HG03520 (cell line): ENCODE results near the gene IFNAR2.

Source experiments
- ATAC-seq: cut with Tn5 transposase; IDR thresholded peaks from one replicate; pipeline ENCODE4 v1.9.1; 2021; ENCODE audit warnings: mild to moderate bottlenecking, moderate library complexity; ENCODE audit not compliant: unreplicated experiment

Gene IFNAR2

GRCh38 chr21:33229784-33230544 lies at the start of gene IFNAR2:
TSS of gene IFNAR2 (plus strand) at chr21:33229938. CDS start at chr21:33241923, 11,985 bp downstream.
- ATAC-seq, result peak; percentile 64

- ATAC-seq, result no peak
Measured at GRCh38 chr21:33185852-33186251, 43.9 kb upstream of the IFNAR2 start.

DNA sequence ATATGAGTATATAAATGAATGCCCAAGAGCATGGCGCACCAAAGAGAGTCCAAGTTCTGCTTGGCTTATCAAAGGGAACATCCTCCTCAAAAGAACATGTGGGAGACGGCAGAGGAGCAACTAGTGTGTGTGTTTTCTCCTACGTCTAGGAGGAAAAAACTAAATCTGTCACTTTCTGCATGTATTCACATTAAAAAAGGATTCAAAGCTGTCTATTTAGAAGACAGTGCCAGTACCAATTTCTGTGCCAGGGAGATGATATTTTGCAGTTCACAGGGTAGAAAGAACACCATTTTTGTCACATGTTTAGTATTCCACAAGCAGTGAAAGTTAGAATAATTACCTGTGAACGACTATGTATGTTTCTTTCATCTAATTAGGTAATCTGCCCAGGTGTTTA lies 42.5 kb upstream of the IFNAR2 start:
- ATAC-seq, result no peak

GRCh38 chr21:33189237-33189636 lies 40.5 kb upstream of the IFNAR2 start:
- ATAC-seq, result no peak

GRCh38 chr21:33189824-33190223 lies 39.9 kb upstream of the IFNAR2 start:
- ATAC-seq, result no peak

- no peak for ATAC-seq
Measured at GRCh38 chr21:33196941-33197374, 32.8 kb upstream of the IFNAR2 start.

GRCh38 chr21:33197496-33197895 lies 32.2 kb upstream of the IFNAR2 start:
- no peak for ATAC-seq

DNA sequence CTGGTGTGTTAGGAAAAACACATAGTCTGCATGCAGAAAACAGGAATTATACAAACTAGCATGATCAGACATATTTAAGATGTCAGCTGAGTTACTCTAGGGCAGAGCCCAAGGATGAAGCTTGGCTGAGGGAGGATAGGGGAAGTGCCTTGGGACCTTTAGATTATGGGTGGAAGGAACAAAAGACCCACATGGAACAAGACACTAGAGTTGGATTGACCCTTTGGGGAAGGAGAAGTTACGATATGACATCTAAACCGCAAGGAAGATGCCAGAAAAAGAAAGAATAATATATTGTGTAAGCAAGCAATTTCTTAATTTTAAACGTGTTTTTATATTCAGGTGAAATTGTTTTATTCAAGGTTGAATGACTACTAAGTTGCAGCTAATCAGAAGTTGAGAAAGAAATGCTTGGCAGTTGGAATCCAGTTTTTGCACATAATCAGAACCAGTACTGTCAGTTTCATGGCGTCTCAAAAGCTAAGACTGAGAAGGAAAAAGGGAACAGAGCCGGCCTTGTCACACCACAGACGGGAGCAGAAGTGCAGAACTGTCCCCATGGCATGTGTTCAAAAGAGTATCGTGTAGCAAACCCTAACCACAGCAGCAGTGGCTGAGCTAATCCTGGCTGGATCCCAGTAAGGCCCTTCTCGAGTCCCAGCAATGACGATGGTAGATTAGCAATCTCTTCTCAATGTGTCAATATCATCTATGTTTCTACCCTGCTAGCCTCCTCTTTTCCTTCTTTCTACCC lies 31.2 kb upstream of the IFNAR2 start:
- ATAC-seq, result no peak

- no peak for ATAC-seq
Measured at GRCh38 chr21:33199100-33199464, 30.7 kb upstream of the IFNAR2 start.

DNA sequence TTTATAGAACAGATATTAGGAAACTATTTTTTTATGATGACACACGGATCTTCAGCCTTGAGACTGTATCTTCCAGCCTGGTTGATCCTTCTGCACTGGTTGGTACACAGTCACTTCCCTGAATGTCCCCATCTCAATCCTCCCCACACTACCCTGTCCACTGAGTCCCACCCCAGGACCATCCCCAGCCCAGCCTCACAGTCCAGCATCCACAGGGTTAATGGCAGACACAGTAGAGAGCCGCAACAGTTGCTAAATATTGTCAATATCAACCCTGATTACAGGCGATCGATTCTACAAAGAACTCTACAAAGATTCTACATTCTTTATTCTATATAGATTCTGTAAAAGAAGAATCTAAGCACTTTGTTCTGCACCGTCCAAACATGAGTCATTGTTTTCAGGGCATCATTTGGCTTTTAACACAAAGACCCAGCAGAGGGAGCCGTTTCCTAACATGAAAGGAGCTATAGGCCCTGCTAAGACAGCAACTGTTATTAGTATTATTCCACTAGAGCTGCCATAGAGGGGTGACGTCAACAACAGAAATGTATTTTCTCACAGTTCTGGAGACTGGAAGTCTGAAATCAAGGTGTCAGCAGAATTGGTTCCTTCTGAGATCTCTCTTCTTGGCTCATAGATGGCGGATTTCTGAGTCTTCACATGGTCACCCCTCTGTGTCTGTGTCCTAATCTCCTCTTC lies 30.1 kb upstream of the IFNAR2 start:
- ATAC-seq, result peak; percentile 76

DNA sequence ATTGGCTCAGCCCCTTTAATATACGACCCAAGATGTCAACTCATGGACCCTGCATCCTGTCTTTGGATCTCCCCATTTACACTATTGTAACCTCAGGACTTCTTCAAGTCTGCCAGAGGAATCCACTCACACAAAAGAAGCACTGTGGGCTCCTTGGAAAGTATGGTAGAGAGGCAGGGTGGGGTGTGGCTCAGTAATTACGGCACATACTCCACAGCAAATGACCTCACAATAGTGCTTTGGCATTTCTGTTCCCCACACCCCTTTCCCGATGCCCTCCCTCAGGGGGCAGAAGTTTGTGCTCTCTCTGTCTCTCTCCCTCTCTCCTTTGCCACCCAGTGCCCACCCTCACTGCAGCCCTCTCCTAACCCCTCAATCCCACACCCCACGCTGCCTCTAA lies 27.8 kb upstream of the IFNAR2 start:
- no peak for ATAC-seq

GRCh38 chr21:33202464-33203363 lies 27.0 kb upstream of the IFNAR2 start:
- no peak for ATAC-seq

DNA sequence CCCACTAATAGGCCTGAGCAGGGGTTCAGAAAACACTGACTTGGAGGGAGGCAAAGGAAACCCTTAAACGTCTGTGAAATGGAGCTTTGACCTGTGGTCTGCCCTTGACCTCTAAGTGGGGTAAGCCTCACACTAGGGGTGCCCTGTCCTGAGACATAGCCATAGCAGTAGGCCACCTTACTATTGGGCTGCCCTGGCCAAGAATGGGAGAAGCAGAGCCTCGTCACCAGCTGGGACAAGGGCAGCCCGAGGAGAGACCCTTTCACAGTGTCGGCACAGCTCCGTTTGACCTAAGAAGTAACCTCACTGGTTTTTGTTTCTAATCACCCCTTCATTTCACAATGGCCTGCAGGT lies 26.4 kb upstream of the IFNAR2 start:
- no peak for ATAC-seq

DNA sequence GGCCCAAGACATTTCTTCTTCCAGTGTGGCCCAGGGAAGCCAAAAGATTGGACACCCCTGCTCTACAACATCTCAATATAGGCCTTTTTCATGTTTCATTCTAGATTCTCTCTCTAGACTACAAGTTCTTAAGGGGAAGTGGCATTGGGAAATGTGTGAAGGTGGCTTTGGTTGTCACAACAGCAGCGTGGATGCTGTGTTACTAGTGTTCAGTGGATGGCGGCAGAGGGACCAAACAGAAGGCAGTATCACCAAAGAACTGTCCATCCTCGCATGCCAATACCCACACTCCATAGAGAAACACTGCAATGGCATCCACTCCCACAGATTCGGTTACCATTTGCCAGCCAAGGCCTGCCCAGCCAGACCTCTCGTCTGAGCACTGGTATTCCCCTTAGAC lies 24.3 kb upstream of the IFNAR2 start:
- ATAC-seq, result no peak

DNA sequence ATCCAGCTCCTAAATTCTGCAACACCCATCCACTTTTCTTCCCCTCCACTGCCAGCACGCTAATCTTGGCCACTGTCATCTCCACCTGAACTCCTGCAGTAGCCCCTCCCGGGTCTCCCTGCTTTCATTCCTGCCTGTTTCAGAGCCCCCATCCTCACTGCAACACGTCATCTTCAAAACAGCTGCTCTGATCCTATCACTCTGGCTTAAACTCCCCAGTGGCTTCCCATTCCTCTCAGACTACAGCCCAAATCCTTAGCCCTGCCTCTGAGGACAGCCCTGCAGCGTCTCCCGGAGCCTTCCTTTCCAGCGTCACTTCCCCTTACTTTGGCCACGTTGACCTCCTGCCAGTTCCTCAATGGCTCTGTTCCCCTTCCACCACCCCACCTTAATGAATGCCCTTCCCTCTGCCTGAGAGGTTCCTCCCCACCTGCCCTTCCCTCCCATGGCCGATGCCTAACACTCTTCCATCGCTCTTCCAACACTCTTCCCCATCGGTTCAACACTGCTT lies 22.9 kb upstream of the IFNAR2 start:
- ATAC-seq, result no peak

DNA sequence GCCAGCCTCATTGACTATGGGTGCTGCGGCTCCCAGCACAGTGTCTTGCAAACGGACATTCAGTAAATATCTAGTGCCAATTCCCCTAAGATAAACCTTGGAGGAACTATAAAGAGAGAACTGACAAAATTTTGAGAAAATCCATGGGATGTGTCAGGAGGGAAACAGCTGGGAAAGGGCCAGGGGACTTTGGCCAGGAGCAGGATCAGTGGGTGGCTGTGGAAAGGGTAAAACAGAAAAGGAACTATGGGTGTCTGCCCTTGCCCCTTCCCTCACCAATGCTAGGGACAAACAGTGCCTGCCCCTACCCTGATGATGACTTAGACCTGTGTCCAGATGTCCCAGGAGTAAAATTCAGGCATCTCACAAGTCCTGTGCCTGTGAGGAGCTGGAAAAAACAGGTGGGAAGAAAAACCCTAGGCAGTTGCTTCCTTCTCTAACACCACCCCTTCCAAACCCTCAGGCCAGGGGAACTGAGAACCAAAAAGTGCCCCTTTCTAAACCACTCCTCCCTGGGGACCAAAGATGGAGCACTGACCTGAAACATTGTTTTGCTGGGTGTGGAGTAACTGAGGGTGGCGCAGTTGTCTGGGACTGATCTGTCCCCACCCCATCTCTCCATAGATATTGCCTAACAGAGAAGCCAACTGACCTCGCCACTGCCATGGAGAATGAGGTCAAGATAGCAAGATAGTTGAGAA lies 22.1 kb upstream of the IFNAR2 start:
- no peak for ATAC-seq

DNA sequence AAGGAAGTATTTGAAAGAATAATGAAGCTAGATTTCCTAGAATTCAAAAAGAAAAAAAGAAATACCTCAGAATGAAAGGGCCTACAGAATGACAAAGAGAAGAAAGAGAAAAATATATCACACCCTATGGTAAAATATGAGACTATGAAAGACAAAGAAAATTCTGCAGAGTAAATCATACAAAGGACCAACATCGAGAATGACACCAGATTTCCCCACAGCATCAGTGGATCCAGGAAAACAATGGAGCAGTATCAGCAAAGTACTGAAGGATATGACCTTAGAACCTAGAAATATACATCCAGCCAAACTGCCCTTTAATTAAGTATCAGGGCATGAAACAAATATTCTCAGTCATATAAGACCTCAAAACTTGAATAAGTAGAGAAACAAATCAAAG lies 21.2 kb upstream of the IFNAR2 start:
- ATAC-seq, result no peak

DNA sequence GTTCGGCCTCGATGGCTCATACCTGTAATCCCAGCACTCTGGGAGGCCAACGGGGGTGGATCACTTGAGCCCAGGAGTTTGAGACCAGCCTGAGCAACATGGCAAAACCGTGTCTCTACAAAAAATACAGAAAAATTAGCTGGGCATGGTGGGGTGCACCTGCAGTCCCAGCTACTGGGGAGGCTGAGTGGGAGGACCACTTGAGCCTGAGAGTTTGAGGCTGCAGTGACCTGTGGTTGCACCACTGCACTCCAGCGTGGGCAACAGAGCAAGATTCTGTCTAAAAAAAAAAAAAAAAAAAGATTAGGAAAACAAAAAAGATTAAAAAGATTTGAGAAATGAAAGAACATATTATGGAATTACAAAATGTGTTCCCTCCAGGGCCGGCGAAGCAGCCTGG lies 18.4 kb upstream of the IFNAR2 start:
- no peak for ATAC-seq

DNA sequence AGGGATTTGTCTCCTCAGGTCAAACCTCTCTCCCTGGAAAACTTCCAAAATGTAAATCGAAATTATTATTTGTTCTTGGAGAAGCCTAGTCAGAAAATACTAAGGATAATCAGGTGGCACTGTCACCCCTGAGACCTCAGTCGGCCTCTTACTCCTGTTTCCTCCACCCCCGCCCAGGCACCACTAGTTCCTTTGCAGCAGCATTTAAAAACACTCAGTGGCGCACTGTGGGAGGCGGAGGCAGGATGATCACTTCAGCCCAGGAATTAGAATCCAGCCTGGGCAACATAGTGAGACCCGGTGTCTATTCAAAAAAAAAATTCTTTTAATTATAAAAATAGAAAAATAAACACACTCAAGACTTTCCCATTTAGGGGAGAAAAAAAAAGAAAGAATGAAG lies 18.0 kb upstream of the IFNAR2 start:
- ATAC-seq, result no peak
